HL-60 (cell line): ENCODE results near the gene PRDM16.

Source experiments
- CTCF ChIP-seq: IDR thresholded peaks from one replicate; pipeline ENCODE4 v1.5.1; 2011; ENCODE audit warnings: low read length, control low read depth, inconsistent platforms; ENCODE audit not compliant: insufficient read depth
- POLR2AphosphoS5 ChIP-seq: IDR thresholded peaks from 2 replicates; pipeline ENCODE4 v1.6.1; 2012; ENCODE audit warnings: low read depth
- REST ChIP-seq: IDR thresholded peaks from 2 replicates; pipeline ENCODE4 v1.6.1; 2012; ENCODE audit warnings: low read depth; ENCODE audit not compliant: insufficient replicate concordance

- TF ChIP-seq CTCF, result no peak
- TF ChIP-seq POLR2AphosphoS5, result no peak
- no peak for TF ChIP-seq REST
Measured at GRCh38 chr1:3081171-3081683, 12.2 kb downstream of the PRDM16 start.
